ENCODE data around the gene SMG9.

SMG9 gene

GRCh38 chr19:43784241-43784980 lies 29.6 kb upstream of the SMG9 start:
- TF ChIP-seq CTCF (IDR thresholded peaks at IDR 0.05; ENCODE audit: low read depth, low read length), result no peak
- no peak overlapping the region for H3K4me3 ChIP-seq (replicated peaks in 1 of 2; ENCODE audit: low read depth in 2 of 2, low read length in 2 of 2)
- peak; percentile 75 to 84 for DNase-seq (ENCODE audit: low read depth in 2 of 2)

- no peak for TF ChIP-seq CTCF (IDR thresholded peaks at IDR 0.05; ENCODE audit: low read depth, low read length)
- H3K4me3 ChIP-seq (replicated peaks in 1 of 2; ENCODE audit: low read depth in 2 of 2, low read length in 2 of 2), result no peak overlapping the region
- no peak for DNase-seq (ENCODE audit: low read depth in 2 of 2)
These were observed 28.9 kb upstream of the SMG9 start for GRCh38 chr19:43783636-43784035.

- no peak for TF ChIP-seq CTCF (IDR thresholded peaks at IDR 0.05; ENCODE audit: low read depth, low read length)
- no peak overlapping the region for H3K4me3 ChIP-seq (replicated peaks in 1 of 2; ENCODE audit: low read depth in 2 of 2, low read length in 2 of 2)
- DNase-seq (ENCODE audit: low read depth in 2 of 2), result no peak
These were observed 28.0 kb upstream of the SMG9 start for GRCh38 chr19:43782689-43783231.

- no peak overlapping the region for H3K4me3 ChIP-seq (replicated peaks in 1 of 2; ENCODE audit: low read depth in 2 of 2, low read length in 2 of 2)
- no peak for DNase-seq (ENCODE audit: low read depth in 2 of 2)
- no peak for TF ChIP-seq CTCF (IDR thresholded peaks at IDR 0.05; ENCODE audit: low read depth, low read length)
These were observed 27.5 kb upstream of the SMG9 start for GRCh38 chr19:43782311-43782660.

- DNase-seq (ENCODE audit: low read depth in 2 of 2), result no peak
- no peak overlapping the region for H3K4me3 ChIP-seq (replicated peaks in 1 of 2; ENCODE audit: low read depth in 2 of 2, low read length in 2 of 2)
- no peak for TF ChIP-seq CTCF (IDR thresholded peaks at IDR 0.05; ENCODE audit: low read depth, low read length)
These were observed 27.0 kb upstream of the SMG9 start for GRCh38 chr19:43781630-43782310.

- TF ChIP-seq CTCF (IDR thresholded peaks at IDR 0.05; ENCODE audit: low read depth, low read length), result no peak
- peak in 1 of 2 donors; percentile 73 for DNase-seq (ENCODE audit: low read depth in 2 of 2)
- no peak within 1 kb of the TSS for H3K4me3 ChIP-seq (replicated peaks in 1 of 2; ENCODE audit: low read depth in 2 of 2, low read length in 2 of 2)
These were observed 26.2 kb upstream of the SMG9 start, which contains the start of gene KCNN4 for GRCh38 chr19:43780706-43781525. Gene KCNN4, minus strand, starts transcription at chr19:43780973. Its CDS starts 112 bp downstream, at chr19:43780861.

All from cardiac fibroblast (primary cell).